Occipital lobe (tissue), 2 donors: ENCODE measurements around the gene IL17RD. TPM values are rescaled to one million over a fixed set of nuclear protein-coding genes. Genes with fewer than 3 reads are reported as not detected.
A peak's percentile ranks its signal among the peaks of the same experiment; 100 is the strongest.

Source experiments
- DNase-seq: peaks from one replicate; lab custom pipeline; 2025; lab: John Stamatoyannopoulos, UW
- total RNA-seq: library from RNA; depleted of rRNA; stranded (reverse); fragments of >200 nt; gene quantifications from one replicate; pipeline ENCODE4 v1.2.3, GENCODE V29; 2014

IL17RD gene
- total RNA-seq, 1 donor from 2014 or later, result 38.1 TPM

GRCh38 chr3:57130571-57131209, 34.5 kb downstream of the IL17RD start:
- no peak for DNase-seq

GRCh38 chr3:57128826-57129667, 36.1 kb downstream of the IL17RD start:
- no peak for DNase-seq

DNA sequence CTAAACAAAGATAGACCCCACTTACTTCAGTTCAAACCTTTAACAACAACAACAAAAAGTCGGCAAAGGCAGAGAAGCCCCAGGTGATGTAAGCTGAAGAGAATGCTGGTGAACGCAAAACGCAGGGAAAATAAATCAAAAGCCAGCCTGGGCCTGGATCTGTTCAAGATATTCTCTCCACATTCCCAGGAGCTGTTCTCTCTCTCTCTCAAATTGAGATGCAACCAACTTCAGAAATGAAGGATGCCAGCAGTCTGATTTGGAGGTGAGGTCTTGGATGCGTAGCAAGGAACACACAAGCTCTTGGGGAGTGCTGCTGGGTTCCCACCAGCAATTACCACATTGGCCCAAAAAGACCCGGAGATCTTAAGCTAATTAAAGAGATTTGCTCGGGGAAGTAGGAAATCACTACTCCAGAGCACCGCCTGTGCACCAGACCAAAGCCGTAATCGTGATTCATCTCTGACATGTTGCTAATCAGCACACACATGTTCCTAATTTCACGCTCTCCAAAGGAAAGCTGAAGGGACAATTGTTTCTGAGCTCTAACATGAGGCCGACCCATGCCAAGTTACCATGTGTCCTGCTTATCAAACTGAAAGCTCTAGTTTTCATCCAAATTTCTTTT, 37.1 kb downstream of the IL17RD start:
- no peak for DNase-seq

DNA sequence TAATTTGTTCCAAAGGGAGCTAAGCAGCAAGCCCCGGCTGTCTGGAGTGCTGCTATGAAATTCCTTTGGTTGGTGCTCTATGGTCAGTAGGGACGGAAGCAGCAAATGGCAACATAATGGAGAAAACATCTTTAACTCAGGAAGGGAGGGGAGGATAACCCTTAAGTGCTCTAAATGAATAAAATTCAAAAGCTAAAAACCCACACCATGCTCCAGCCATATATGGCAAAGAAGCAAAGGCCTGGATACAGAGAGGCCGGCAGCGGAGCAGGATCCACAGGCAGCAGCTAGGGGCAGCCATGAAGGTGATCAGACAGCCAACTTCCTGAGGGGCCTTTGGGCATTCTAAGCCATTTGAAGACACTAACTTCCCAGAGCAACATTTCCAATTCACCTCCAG, 38.9 kb downstream of the IL17RD start:
- DNase-seq, result no peak

GRCh38 chr3:57120451-57121174, 44.5 kb downstream of the IL17RD start:
- DNase-seq, result no peak

GRCh38 chr3:57120040-57120439, 45.1 kb downstream of the IL17RD start:
- DNase-seq, result no peak

DNA sequence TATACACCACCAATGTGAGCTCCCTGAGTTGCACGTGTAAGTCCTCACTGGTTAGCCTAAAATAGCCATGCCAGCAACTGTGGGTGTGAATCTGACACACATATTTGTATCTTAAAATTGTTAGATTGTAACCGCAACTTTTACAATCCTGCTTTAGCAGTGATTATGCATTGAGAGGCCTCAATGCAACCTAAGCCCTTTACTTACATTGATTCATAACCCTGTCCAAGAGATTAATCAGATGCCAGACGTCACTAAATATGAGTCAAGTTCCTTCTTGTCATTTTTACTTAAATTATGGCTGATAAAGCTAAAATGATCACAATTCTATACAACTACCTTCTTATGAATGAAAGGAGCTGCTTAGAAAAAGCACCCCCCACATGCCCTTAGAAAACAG, 46.9 kb downstream of the IL17RD start:
- no peak for DNase-seq

- DNase-seq, result no peak
Observed at GRCh38 chr3:57116501-57116900, 48.7 kb downstream of the IL17RD start.

DNA sequence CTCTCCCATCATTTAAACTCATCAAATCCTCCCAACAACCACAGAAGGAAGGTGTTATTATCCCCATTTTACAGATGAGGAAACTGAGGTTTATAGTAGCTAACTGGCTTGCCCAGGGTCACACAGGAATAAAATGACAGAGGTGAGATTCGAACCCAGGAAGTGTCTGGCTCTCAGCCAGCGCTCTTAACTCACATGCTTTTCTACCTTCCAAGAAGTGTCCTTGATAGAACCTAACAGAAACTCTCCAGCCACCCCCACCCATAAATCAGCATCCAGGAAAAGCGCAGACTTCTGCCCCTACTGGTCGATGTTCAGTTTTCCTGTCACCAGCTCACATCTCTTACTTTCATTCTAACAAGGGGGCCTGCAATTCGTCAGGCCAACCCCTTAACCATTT, 52.9 kb downstream of the IL17RD start:
- no peak for DNase-seq

GRCh38 chr3:57110798-57111197, 54.4 kb downstream of the IL17RD start:
- DNase-seq, result no peak

DNA sequence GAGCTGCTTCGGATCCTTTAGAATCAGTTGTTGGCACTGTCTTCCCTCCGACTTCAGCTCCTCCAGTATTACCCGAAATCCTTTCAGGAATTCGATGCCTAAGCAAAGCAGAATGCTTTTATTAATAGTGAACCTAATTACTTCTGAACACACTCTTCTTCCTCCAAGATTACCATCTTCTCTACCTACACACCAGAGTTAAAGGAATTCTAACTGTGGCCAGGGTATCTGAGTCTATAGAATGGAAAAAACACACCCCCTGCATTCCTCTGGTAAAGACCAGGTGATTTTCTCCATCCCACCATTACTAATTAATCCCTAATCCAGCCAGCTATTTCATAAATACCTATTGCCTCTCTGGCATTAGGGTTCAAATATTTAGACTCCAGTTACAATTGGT, 54.9 kb downstream of the IL17RD start:
- no peak for DNase-seq

GRCh38 chr3:57109437-57110199, 55.5 kb downstream of the IL17RD start:
- DNase-seq, result no peak

GRCh38 chr3:57108684-57109083, 56.5 kb downstream of the IL17RD start:
- DNase-seq, result no peak

- DNase-seq, result no peak
Observed at GRCh38 chr3:57105585-57105984, 59.6 kb downstream of the IL17RD start.

DNA sequence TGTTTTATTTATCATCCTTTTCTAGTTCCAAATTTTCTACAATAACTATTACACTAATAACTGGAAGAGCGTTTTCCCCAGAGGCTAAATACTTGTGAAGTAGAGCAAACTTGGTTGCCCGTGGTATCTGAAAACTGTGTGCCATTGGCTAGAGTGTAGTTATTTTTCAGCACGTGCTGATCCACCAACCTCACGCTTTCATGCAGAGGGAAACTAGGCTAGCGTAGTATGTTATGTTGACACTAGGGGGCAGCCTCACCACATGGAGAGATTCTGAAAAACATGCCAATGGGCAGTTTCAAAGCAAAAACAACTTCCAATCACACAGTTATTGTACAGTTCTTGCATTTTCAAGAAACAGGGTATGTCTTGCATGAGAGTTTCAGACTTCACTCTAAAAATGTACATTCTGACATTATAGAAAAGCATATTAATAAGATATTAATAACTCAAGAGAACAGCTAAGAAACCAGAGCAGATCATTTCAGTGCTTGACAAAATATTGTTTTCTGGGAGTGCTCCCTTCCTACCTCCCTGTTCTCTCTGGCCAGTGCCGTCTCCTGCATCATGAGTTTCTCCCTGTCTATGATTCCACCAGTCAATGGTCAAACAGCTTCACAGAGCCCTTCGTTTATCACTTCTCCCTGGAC, 65.0 kb downstream of the IL17RD start:
- peak; percentile 44 for DNase-seq

DNA sequence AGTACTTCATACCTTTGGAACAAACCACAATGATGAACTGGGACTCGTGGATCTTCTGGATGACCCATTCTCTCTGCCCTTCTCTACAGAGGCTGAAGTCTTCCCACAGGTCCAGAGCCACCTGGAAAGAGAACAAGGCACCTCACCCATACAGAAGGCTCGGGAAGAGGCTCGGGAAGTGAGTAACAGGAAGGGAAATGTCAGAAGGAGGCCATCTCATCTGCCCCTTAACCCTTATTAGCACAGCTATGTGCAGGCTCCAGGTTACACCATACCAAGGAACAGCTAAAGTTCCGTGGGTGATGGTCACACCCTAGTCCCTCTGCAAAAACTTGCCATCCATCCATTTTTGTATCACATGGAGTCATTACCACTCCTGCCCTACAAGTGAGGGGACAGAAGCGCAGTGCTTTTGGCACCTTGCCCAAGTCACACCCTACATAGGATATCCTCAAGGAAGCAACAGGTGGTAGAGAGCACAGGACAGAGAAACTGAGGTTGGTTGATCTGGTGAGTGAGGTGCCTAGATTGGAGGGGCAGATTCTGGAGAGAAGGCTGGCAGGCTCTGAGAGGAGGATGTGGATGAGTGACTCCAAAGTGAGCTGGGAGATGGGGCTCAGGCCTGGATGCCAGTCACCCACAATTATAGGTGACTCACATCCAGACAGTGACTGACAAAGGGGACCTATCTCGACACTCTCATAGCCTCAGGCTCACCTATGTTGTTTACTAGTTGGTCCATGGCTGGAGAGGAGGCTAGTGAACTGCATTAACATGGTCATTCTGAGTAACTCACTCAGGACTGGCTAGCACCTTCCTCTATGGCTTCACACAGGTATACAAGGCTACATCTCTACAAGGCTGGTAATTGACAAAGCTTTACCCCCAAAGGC, 66.5 kb downstream of the IL17RD start:
- DNase-seq, result no peak

- no peak for DNase-seq
Observed at GRCh38 chr3:57097536-57097935, 67.6 kb downstream of the IL17RD start.

GRCh38 chr3:57095363-57095762, 69.8 kb downstream of the IL17RD start:
- no peak for DNase-seq

- DNase-seq, result no peak
Observed at GRCh38 chr3:57094575-57094974, 70.6 kb downstream of the IL17RD start.
